ENCODE results near the gene PHPT1.

DNA sequence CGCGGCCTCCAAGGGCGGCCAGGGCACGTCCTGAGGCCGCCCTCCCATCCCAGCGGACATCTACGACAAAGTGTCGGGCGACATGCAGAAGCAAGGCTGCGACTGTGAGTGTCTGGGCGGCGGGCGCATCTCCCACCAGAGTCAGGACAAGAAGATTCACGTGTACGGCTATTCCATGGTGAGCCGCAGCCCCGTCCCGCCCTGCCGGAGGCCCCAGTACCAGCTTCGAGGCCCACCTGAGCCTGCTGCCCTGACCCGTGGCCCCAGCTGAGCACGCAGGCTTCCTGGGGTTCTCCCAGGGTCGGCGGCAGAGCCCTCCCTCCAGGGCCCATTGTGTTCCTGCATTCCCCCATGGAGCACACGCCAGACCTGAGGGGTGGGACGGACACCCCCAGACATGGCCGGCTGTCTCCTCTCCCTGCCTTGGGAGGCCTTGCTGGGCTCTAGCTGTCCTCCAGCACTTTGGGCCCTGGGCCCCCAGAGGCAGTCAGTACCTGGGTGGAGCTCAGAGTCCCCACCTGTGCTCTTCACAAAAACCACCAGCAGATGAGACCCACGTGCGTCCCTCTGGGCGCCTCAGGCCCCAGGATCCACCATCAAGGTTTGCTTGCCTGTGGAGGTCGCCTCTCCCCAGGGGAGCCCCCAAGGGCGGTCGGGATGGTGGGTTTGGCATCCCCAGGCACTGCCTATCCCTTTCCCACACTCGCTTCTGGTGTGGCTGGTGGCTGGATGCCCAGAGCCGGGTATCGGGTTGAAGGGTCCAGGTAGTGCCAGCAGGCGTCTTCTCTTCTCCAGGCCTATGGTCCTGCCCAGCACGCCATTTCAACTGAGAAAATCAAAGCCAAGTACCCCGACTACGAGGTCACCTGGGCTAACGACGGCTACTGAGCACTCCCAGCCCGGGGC, 1.0 kb downstream of the PHPT1 start:
- TF ChIP-seq, protein P1, sequence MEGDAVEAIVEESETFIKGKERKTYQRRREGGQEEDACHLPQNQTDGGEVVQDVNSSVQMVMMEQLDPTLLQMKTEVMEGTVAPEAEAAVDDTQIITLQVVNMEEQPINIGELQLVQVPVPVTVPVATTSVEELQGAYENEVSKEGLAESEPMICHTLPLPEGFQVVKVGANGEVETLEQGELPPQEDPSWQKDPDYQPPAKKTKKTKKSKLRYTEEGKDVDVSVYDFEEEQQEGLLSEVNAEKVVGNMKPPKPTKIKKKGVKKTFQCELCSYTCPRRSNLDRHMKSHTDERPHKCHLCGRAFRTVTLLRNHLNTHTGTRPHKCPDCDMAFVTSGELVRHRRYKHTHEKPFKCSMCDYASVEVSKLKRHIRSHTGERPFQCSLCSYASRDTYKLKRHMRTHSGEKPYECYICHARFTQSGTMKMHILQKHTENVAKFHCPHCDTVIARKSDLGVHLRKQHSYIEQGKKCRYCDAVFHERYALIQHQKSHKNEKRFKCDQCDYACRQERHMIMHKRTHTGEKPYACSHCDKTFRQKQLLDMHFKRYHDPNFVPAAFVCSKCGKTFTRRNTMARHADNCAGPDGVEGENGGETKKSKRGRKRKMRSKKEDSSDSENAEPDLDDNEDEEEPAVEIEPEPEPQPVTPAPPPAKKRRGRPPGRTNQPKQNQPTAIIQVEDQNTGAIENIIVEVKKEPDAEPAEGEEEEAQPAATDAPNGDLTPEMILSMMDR (IDR thresholded peaks at IDR 0.05; ENCODE audit: low read length), result no peak
- TF ChIP-seq EZH2 (IDR thresholded peaks at IDR 0.05; ENCODE audit: borderline replicate concordance, low read length), result no peak
